ENCODE data around the gene SLC7A7.
"Not testable (repeated sequence)": the region's sequence is repeated elsewhere in the genome, so short reads cannot be mapped to it uniquely, and the experiment has no call there.

Gene SLC7A7

DNA sequence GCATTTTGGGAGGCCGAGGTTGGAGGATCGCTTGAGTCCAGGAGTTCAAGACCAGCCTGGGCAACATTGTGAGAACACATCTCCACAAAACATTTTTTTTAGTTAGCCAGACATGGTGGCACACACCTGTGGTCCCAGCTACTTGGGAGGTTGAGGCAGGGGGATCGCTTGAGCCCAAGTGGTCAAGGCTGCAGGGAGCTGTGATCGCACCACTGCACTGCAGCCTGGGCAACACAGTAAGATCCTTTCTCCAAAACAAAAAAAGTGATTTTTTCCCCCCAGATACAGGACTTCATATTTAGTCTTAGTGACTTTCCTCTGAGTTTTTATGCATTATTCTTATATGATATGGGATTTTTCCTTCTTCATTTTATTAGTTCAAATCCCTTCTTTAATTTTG is 28.6 kb downstream of the SLC7A7 start:
- no peak for DNase-seq

DNA sequence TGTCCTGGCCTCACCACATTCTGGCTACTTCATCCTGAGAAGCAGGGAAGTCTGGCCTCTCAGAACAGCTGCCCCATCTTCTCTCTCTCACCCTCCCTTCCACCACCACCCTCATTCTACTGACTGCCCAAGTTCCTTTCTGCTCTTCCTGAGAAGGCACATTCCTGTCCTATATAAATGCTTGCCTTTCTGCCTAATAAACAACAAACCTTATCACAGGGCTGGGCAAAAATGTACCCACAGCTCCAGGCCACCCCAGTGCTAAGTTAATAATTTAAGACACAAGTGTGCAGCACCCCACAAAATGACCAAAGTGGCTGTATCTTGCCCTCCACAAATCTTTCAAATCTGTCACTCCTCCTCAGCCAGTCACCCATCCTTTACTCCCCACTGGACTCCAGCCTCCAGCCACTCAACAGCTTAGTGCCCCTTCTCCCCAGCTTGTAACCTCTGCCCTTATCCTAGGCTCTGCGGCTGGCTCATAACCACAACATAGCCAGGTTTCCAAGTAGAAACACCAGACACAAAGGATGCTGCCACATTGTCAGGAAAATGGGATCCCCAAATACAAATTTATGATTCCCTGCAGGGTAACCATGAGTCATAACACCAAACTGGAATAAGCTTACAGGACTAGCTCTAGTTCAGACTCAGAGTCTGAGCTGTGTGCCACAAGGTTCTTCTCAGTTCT is 33.8 kb downstream of the SLC7A7 start:
- no peak for DNase-seq

DNA sequence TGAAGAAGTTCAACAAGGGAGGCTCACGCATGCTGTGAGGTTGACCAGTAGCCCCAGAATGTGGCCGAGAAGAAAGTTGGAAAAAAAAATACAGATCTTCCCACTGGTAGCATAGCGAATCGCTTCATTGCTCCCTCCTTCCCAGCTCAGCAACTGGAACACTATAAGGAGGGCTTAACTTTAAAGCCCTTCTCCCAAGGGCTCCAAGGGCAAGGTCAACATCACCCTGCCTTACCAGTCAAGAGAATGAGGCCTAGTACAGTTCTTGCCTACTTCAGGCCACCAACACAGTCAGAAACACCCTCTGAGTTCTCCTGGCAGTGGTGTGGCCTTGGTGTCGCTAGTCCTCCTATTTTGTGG is 34.3 kb downstream of the SLC7A7 start:
- no peak for DNase-seq

DNA sequence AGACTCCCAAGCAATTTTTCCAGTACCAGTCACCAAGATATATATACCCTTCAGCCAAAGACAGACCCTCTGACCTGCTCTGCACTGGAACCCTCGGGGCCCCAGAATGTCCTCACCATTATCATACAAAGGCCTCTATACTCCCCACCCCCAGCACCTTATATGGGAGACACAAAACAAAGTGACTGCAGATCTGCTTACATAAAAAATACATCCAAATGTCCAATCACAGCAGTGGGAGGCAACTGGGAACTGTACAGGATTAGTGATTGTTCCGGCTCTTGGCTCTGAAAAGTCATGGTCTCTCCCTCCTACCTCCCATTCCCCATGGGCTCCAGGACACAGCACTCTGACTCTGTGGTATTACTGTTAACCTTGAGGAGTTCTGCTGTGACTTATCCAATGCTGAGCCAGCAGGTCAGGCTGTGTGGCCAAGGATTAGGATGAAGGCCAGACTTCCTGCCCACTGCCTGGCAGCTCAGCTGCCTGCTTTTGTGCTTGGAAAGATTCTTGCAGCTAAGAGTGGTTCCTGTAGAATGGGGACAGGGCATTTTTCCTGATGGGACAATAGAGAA is 35.0 kb downstream of the SLC7A7 start:
- DNase-seq = no peak

DNA sequence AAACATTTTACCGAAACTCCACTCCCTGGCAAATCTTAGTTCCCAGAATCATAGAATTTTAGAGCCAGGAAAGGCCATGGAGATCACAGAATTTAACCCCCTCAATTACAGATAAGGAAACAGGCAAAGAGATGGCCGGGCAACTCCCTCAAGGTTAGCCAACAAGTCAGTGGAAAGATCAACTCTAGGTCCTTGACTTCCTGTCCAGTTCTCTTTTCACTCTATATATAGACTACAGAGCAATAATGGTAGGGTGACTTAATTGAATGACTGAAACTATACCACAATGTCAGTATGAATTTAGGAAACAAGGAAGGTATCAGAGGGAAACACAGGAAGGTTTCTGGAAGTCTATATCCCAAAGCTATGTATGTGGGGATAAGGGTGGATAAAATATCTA is 37.2 kb downstream of the SLC7A7 start:
- DNase-seq = no peak

DNA sequence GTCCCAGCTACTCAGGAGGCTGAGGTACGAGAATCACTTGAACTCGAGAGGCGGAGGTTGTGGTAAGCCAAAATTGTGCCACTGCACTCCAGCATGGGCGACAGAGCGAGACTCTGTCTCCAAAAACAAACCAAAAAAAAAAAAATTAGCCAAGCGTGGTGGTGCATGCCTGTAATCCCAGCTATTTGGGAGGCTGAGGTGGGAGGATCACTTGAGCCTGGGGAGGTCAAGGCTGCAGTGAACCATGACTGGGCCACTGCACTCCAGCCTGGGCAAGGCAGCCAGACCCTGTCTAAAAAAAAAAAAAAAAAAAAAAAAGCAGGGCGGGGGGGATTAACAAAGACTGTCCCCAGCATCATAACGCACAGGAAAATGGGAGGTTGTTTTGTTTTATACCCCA is 38.4 kb downstream of the SLC7A7 start:
- DNase-seq = not testable (repeated sequence)

DNA sequence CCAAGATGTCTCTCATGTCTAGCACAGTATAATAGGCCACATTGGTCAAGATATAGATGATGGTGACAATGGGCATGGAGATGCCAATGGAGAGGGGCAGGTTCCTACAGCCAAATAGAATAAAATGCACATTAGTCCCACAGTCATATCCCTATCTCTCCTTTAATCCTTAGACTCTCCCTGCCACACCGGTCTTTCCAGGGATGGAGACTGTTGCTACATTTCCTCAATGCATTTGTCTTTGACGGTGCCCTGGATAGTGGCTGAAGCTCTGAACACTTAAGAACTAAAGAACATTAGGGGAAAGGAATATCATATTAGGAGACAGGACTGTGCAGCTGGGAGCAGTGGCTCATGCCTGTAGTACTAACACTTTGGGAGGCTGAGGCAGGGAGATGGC is 39.0 kb downstream of the SLC7A7 start:
- DNase-seq = no peak

DNA sequence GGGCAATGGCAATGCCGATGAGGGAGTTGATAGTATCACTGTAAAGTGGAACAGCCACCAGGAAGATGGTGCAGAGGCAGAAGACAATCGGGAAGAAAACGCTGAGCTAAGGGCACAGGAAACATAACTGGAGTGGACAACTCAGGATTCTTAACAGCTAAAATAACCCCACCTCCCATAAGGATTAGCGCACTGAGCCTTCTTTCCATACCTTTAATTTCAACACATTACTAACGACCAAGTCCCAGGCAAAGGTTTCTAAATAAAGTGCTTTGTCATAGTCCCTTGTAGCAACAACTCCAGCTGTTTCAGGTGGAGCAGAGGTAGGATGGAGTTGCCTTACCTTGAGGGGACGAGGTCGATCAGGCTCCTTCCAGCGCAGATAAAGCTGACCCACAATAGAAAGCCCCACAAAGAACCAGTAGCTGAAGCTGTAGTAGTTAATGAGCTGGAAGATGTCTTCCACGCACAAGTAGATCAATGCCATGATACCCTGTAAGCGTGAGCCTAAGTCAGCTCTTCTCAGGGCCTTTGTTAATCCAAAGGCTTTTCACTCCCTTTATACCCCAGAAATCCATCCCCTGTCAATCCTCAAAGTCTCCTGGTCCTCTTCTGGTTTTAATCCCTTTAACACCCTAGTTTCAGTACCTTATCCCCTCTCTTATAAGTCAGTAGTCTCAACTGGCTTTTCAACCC is 41.1 kb downstream of the SLC7A7 start:
- DNase-seq = no peak

DNA sequence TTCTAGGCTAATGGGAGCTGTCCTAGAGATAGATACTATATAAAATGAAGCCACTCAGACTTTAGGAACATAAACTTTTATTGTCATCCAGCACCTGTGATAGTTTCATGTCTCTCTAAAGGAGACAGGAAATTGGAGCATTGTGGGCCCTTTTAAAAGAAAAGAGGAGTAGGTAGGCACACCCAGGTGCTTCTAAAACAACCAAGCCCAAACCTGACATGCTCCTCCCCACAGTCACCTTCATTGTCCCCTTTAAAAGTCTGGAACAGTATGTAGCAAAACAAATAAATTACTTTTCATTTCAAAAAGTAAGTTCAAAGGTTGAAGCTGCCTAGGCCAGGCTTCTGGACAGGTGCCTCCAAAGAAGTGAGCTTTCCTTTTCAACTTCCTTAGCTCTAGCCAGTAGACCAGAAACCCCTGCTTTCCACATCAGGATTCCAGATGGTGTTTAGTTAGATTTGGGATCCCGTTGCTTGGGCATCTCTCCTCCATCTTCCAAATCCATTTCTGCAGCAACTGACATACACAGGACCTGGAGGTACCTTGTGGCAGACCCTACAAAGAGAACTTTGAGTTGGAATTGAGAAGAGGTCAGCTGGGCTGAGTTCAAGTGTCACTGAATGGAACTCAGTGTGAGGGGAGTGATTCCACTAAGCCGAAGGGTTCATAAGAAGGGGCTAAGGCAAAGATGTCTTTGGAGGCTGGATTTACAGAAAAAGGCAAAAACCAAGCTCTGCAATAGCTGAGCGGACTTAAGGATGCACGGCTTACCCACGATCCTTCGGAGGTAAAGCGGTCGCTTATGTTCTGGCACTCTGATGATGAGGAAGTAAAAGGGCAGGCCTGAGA is 41.8 kb downstream of the SLC7A7 start:
- DNase-seq = no peak

DNA sequence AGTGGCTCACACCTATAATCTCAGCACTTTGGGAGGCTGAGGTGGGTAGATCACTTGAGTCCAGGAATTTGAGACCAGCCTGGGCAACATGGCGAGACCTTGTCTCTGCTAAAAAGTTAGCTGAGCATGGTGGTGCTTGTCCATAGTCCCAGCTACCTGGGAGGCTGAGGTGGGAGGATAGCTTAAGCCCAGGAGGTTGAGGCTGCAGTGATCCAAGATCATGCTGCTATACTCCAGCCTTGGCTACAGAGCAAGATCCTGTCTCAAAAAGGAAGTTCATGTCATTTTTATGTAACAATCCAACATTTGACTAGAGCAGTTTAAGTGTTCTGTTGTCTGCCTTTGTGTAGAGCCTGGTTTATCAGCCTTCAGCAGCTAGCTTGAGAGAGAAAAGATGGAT is 42.5 kb downstream of the SLC7A7 start:
- DNase-seq = no peak

DNA sequence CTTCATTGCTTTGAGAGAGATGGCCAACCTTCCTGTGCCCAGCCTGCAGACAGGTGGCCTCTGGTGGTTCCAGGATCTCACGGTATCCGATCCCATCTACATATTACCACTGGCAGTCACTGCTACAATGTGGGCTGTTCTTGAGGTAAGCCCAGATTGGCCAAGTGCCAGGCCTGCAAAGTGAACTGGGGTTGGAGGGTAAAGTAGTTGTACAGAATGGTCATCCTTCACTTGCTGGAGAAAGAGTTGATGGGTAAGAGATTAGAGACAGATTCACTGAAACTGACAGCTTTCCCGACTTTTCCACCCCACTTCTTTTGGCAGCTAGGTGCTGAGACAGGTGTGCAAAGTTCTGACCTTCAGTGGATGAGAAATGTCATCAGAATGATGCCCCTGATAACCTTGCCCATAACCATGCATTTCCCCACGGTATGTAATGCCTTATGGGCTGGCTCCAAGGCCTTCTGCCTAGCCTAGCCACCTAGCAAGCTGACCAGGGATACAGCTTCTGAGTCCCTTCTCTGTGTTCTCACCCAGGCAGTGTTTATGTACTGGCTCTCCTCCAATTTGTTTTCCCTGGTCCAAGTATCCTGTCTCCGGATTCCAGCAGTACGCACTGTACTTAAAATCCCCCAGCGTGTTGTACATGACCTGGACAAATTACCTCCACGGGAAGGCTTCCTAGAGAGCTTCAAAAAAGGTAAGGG is 44.6 kb downstream of the SLC7A7 start:
- no peak for DNase-seq

DNA sequence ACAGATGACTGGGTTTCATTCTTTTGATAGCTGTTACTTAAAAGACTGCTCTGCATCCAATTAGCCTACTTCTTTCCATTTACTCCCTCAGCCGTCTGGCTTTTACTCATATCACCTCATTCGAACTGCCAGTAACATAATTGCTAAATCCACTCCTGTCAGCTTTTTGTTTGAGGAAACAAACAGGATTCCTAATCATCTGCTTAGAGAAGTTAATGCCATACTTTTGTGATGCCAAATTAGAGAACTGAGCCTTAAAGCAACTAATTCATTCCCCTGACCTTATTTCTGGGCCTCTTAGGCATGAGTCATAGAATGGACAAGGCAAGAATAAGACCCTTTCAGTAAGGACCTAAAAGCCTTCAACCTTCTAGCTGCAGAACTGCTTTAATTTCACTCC is 45.9 kb downstream of the SLC7A7 start:
- DNase-seq = no peak

DNA sequence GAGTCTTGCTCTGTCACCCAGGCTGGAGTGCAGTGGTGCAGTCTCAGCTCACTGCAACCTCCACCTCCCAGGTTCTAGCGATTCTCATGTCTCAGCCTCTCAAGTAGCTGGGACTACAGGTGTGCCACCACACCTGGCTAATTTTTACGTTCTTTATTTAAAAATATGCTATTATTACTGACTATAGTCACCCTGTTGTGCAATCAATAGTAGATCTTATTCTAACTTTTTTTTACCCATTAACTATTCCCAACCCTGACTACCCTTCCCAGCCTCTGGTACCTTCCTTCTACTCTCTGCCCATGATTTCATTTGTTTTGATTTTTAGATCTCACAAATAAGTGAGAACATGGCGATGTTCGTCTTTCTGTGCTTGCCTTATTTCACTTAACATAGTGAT is 46.3 kb downstream of the SLC7A7 start:
- no peak for DNase-seq

DNA sequence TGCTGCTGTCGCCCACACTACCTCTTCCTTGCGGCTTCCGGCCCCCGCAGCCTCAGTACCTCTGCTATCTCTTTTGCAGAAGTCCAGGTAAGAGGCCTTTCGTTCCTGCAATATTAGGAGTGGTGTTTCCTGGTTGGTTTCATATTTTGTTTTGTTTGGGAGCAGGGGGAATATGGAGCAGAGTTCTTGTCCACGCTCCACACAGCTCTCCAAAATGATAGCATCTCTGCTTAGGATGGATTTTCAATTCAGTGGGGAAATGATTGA is 48.0 kb downstream of the SLC7A7 start:
- DNase-seq = no peak

DNA sequence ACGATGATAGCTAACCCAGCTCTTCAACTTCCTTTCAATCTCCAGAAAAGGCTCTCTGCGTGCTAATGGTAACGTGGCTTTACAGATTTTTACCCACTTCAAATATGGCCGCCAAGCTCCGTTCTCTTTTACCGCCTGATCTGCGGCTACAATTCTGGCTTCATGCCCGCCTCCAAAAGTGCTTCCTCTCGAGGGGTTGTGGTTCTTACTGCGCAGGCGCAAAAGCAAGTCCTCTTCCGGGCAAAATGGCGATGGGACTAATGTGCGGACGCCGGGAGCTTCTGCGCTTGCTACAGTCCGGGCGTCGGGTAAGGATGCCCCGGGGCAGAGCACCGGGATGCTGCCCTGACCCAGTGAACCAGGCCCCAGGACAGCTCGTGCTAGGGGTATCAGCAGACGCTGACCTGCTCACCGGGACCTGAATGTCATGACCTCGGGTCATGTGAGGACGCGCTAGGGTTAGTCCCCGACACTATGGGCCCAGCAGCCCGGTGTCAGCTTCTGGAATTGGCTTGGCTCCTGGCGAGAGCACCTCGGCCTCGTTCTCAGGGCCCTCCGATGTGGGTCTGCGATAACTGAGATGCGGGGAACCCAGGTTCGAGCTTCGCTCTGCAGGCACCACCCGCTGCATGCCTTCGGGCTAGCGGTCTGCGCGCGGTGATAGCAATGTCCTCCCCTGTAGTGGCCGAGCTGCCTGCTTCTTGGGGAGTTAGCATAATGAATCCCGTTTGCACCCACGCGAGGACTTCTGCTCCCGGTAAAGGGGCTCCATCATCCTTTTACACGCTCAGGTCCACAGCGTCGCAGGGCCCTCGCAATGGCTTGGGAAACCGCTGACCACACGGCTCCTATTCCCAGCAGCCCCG is 48.5 kb downstream of the SLC7A7 start, which contains the start of gene OXA1L:
OXA1L (plus strand) TSS at position 232 of the 866 bp plus-strand sequence; CDS start at position 246, 14 bp downstream.
- DNase-seq = peak; percentile 99

DNA sequence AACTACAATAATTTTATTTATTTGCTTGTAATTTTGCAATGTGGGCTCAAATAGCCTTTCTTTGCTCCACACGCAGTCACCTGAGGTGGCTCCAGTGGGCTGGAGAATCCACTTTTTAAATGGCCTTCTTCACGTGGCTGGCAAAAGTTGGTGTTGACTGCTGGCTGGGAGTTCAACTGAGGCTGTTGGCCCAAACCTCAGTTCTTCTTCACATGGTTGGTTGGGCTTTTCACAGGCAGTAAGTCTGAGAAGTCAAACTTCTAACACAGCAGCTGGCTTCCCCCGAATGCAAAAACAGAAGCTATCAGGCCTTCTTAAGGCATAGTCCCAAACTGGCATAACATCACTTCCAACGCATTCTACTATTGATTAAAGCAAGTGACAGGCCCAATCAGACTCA is 50.9 kb downstream of the SLC7A7 start:
- DNase-seq = no peak

DNA sequence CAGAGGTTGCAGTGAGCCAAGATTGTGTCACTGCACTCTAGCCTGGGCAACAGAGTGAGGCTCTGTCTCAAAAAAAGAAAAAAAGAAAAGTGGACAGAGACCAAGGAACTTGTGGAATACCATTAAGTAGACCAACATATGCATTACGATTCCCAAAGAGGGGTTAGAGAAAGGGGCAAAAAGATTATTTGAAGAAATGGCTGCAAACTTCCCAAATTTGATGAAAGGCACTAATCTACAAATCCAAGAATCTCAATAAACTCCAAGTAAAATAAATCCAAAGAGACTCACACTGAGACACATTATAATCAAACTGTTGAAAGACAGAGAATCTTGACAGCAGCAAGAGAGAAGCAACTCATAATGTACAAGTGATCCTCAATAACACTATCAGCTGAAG is 53.5 kb downstream of the SLC7A7 start:
- DNase-seq = no peak

DNA sequence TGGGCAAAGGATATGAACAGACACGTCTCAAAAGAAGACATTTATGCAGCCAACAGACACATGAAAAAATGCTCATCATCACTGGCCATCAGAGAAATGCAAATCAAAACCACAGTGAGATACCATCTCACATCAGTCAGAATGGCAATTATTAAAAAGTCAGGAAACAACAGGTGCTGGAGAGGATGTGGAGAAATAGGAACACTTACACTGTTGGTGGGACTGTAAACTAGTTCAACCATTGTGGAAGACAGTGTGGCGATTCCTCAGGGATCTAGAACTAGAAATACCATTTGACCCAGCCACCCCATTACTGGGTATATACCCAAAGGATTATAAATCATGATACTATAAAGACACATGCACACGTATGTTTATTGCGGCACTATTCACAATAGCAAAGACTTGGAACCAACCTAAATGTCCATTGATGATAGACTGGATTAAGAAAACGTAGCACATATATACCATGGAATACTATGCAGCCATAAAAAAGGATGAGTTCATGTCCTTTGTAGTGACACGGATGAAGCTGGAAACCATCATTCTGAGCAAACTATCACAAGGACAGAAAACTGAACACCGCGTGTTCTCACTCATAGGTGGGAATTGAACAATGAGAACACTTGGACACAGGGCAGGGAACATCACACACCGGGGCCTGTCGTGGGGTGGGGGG is 57.1 kb downstream of the SLC7A7 start:
- DNase-seq = not testable (repeated sequence)

DNA sequence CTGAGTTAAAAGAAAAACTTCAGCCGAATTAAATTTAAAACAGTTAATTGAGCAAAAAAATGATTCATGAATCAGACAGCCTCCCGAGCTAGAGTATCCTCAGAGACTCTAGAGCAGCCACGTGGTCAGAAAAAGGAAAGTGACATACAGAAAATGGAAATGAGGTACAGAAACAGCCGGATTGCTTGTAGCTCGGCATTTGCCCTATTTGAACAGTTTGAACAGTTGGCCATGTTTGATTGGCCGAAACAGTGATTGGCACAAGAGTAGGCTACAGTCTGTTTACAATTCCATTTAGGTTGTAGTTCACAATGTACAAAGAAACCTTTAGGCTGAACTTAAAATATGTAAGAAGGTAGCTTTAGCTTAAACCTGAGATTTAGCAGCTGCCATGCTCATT is 61.6 kb downstream of the SLC7A7 start:
- no peak for DNase-seq

DNA sequence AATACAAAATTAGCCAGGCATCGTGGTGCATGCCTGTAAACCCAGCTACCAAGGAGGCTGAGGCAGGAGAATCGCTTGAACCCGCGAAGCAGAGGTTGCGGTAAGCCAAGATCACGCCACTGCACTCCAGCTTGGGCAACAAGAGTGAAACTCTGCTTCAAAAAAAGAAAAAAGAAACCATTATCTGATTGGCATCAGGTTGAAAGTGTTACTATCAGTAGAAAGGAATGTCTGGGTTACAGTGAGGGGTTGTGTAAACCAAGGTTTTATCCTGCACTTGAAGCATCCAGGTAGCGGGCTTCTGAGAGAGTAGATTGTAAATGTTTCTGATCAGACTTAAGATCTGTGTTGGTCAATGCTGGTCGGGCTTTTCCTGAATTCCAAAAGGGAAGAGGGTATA is 62.8 kb downstream of the SLC7A7 start:
- no peak for DNase-seq

DNA sequence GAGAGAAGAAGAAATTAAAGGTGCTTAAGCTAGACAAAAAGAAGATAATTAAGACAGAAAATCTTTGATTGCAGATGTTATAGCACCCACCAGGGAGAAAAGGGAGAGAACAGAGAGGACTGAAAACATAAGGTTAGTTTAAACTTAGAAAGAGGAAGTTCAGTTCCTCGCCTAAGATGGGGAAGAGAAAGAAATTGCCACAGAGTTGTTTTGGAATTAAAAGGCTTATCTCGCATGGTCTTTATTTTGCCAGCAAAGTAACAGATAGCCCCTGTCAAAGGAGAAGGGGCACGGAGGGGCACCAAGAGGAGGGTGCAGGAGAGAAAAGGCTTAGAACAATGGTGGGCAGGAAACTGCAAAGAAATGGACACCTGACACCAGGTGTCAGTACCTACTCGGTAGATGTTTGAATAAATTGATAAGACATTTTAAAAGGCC is 66.6 kb downstream of the SLC7A7 start:
- no peak for DNase-seq
